BE2C (cell line): ENCODE results near the gene FCHSD1.

Experiments used
- DNase-seq: peaks from one replicate; pipeline ENCODE4 v3.0.0-alpha.2; 2020
- H3K27me3 ChIP-seq: fragments of 250-450 bp; sonication (Bioruptor Pico); 2 replicates; pipeline ENCODE4 v1.5.1; 2020; ENCODE audit warnings: mild to moderate bottlenecking
- H3K36me3 ChIP-seq: fragments of 250-450 bp; sonication (Bioruptor Pico); 2 replicates; pipeline ENCODE4 v1.5.1; 2020; ENCODE audit warnings: mild to moderate bottlenecking
- H3K4me1 ChIP-seq: fragments of 250-450 bp; sonication (Bioruptor Pico); 2 replicates; pipeline ENCODE4 v1.5.1; 2020
- H3K4me3 ChIP-seq: 2 replicates; pipeline ENCODE4 v1.5.1; 2011; ENCODE audit warnings: low read depth, low read length
- H3K9me3 ChIP-seq: fragments of 250-450 bp; sonication (Bioruptor Pico); 2 replicates; pipeline ENCODE4 v1.5.1; 2020
- CTCF ChIP-seq: IDR thresholded peaks from 2 replicates; pipeline ENCODE4 v1.5.1; 2012; ENCODE audit warnings: mild to moderate bottlenecking, low read depth, low read length

Gene FCHSD1

GRCh38 chr5:141608046-141608445 lies 43.2 kb downstream of the FCHSD1 start:
- H3K27me3 ChIP-seq, result no peaks in the 10 kb centered on the region
- H3K9me3 ChIP-seq, result no peaks in the 10 kb centered on the region
- peaks cover under 1% of the 10 kb centered on the region; the same call in 1 of the 2 replicates for H3K4me1 ChIP-seq
- no peak overlapping the region for H3K4me3 ChIP-seq
- DNase-seq, result no peak
- no peak for TF ChIP-seq CTCF
- peaks cover 5% of the 10 kb centered on the region for H3K36me3 ChIP-seq

- Histone ChIP-seq H3K4me3 (no peak overlapping the region), H3K4me1 (no peaks in the 10 kb centered on the region), H3K9me3 (no peaks in the 10 kb centered on the region), H3K36me3 (no peaks in the 10 kb centered on the region), H3K27me3 (no peaks in the 10 kb centered on the region)
- no peak for DNase-seq
- TF ChIP-seq CTCF, result no peak
These were observed 45.5 kb downstream of the FCHSD1 start for GRCh38 chr5:141605523-141606277.

- DNase-seq, result no peak
- H3K9me3 ChIP-seq, result no peaks in the 10 kb centered on the region
- H3K27me3 ChIP-seq, result no peaks in the 10 kb centered on the region
- H3K4me1 ChIP-seq, result peaks cover under 1% of the 10 kb centered on the region
- TF ChIP-seq CTCF, result no peak
- no peaks in the 10 kb centered on the region for H3K36me3 ChIP-seq
- H3K4me3 ChIP-seq, result no peak overlapping the region
These were observed 47.1 kb downstream of the FCHSD1 start for GRCh38 chr5:141603923-141604717.

- H3K9me3 ChIP-seq, result no peaks in the 10 kb centered on the region
- H3K36me3 ChIP-seq, result no peaks in the 10 kb centered on the region
- H3K27me3 ChIP-seq, result no peaks in the 10 kb centered on the region; the same call in 1 of the 2 replicates
- peaks cover 14% of the 10 kb centered on the region for H3K4me1 ChIP-seq
- TF ChIP-seq CTCF, result no peak
- no peak overlapping the region for H3K4me3 ChIP-seq
- DNase-seq, result no peak
These were observed 48.6 kb downstream of the FCHSD1 start for GRCh38 chr5:141602606-141603005.

- Histone ChIP-seq H3K27me3 (no peaks in the 10 kb centered on the region; the same call in 1 of the 2 replicates), H3K36me3 (no peaks in the 10 kb centered on the region; the same call in 1 of the 2 replicates), H3K4me3 (no peak overlapping the region), H3K9me3 (no peaks in the 10 kb centered on the region), H3K4me1 (peaks cover 14% of the 10 kb centered on the region)
- TF ChIP-seq CTCF, result no peak
- DNase-seq, result no peak
These were observed 52.5 kb downstream of the FCHSD1 start for GRCh38 chr5:141598391-141599345.
